GM21576 (cell line): ENCODE data around the gene BMPR1A.
"Not testable (repeated sequence)": the region's sequence is repeated elsewhere in the genome, so short reads cannot be mapped to it uniquely, and the experiment has no call there.

Experiments
- ATAC-seq: cut with Tn5 transposase; IDR thresholded peaks from one replicate; pipeline ENCODE4 v1.9.1; 2021; ENCODE audit warnings: mild to moderate bottlenecking, moderate library complexity; ENCODE audit not compliant: unreplicated experiment

Gene BMPR1A

DNA sequence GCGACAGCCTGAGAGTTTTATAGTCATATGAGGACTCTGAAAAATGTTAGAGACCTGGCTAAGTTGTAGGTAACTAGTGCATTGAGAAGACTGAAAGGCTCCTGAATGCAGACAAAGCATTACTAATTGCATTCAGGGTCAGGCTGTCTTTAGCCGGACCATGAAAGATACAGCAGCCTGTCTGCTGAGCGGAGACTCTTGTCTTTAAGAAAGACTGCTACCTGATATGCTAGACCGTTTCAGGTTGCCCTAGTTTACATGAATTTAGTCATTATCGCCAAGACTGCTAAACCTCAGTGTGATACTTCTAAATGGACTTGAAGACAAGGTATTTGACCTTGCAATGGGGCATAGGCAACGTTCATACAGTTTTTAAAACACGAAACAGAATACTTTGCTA is 81.2 kb downstream of the BMPR1A start:
- ATAC-seq = no peak

DNA sequence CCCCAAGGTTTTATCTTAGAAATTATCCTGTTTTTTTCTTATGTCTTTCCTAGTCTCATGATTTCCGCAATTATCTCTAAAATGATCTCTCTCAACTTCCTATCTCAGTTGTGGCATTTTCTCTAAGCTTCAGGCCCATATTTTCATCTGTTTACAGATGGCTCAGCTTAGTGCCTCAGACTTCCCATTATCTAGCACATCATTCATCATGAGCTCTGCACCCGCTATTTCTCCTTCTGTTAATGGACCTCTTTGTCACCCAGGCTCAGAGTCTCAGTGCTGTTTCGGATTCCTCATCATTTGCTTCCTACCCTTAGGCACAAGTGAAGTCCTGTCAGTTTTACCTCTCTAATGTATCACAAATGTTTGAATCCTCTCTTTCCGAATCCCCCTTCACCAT is 84.1 kb downstream of the BMPR1A start:
- ATAC-seq = no peak

- ATAC-seq = no peak
Observed at GRCh38 chr10:86846088-86846487, 89.7 kb downstream of the BMPR1A start.

DNA sequence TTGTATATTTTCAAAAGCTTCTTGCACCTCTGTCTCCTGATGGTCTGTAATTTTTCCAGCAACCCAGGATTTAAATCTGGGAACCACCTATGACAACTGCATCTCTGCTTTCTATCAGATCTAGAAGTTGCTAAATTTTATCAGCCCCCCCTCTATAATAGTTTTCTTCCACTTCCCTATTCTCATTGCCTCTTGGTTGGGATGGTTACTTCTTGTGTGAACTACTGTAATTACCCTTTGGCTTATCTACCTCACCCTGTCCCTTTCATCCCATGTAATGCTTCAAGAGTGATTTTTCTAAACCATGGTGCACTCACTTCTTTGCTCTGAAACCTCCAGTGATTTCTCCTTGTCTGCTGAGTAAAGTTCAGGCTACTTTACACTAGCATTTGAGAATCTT is 92.3 kb downstream of the BMPR1A start:
- no peak for ATAC-seq

GRCh38 chr10:86849181-86849894 is 92.9 kb downstream of the BMPR1A start:
- ATAC-seq = no peak

- ATAC-seq = no peak
Observed at GRCh38 chr10:86850481-86850880, 94.1 kb downstream of the BMPR1A start.

GRCh38 chr10:86851328-86852207 is 95.1 kb downstream of the BMPR1A start:
- ATAC-seq = no peak

- not testable (repeated sequence) for ATAC-seq
Observed at GRCh38 chr10:86853582-86853981, 97.2 kb downstream of the BMPR1A start.

DNA sequence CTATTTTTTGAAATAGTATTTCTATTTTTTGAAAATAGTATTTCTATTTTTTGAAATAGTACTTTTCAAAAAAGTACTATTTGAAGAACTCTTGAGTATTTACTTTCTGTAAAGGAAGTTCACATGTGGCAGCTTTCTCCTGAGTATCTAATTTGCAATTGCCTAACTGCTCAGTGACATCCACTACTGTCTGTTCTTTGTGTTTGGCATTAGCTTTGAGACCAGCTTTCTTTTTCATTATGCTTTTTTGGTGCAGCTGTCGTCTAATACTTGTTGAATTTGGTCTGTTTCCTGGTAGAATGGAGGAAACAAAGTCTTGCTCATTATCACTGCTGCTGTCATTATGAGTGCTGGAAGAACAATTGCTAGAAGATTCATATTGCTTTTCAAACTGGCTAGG is 99.1 kb downstream of the BMPR1A start:
- ATAC-seq = no peak

GRCh38 chr10:86856156-86856555 is 99.7 kb downstream of the BMPR1A start:
- no peak for ATAC-seq

DNA sequence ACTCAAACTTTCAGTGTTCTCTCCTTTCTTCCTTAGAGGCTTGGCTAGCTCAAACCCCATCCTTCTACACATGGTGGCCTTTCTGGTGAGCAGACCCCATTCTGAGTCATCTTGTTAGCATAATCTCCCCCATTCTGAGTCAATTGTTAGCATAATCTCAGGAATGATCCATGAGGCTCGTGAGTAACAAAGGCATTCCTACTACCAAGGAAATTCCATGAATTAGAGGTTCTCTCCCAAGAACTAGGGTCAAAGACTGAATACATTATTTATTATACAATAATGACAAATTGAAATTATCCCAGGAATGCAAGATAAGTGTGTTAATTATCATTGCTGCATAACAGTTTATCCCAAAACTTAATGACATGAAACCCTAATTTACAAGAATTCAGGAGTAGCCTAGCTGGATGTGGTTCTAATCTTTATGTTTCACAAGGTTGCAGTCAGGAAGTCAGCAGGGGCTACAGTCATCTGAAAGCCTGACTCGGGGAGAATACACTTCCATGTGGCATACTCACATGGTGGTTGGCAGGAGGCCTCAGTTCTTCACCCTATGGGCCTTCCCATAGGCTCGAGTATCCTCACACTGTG is 100.8 kb downstream of the BMPR1A start:
- no peak for ATAC-seq

GRCh38 chr10:86858011-86858410 is 101.6 kb downstream of the BMPR1A start:
- ATAC-seq = no peak

DNA sequence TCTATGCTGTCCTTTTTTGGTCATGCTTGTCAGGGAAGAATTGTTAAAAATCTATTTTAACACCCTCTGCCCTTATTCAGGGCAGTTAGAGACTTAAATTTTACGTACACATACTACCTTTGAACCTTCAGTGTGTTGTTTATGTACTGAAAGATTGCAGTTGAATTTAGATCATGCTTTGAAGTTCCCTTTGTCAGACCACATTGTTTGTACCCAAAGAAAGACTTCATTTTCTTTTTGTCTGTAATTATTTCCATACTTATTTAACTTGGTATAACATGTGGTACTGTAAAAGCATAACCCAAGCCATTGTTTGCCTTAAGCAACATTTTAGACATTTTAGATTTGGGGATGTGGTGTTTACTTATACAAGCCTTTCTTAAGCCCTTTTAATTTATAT is 104.9 kb downstream of the BMPR1A start:
- no peak for ATAC-seq

DNA sequence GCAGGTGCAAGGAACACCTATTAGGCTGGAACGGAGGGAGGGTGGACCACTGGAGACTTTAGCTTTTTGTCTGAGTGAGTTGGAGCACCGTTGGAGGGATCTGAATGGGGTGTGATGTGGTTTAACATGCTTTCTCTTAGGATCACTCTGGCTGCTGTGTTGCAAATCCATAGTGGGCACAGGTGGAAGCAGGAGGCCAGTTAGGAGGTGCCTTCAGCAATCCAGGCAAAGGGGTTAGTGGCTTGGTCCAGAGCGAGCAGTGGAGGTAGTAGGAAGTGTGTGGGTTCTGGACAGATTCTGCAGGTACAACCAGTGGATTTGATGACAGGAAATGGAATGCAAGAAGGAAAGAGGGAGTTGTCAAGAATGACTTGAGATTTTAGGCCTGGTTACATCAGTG is 106.0 kb downstream of the BMPR1A start:
- ATAC-seq = no peak

- no peak for ATAC-seq
Observed at GRCh38 chr10:86862786-86863483, 106.5 kb downstream of the BMPR1A start.

DNA sequence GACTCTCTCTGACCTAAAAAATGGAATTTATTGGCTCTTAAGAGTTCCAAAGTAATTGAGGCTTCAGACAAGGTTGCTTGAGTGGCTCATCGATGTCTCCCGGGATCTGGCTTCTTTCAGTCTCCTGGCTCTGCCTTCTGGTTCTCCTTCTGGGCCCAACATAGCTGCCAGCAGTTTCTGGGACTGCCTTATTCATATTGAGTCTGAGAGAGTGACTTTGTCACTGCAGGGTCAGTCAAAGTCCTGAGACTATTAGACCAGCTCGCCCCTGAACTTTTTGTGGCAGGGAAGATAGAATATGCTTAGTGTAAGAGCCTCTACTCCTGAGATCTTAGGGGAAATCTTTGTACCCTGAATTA is 107.0 kb downstream of the BMPR1A start:
- no peak for ATAC-seq

DNA sequence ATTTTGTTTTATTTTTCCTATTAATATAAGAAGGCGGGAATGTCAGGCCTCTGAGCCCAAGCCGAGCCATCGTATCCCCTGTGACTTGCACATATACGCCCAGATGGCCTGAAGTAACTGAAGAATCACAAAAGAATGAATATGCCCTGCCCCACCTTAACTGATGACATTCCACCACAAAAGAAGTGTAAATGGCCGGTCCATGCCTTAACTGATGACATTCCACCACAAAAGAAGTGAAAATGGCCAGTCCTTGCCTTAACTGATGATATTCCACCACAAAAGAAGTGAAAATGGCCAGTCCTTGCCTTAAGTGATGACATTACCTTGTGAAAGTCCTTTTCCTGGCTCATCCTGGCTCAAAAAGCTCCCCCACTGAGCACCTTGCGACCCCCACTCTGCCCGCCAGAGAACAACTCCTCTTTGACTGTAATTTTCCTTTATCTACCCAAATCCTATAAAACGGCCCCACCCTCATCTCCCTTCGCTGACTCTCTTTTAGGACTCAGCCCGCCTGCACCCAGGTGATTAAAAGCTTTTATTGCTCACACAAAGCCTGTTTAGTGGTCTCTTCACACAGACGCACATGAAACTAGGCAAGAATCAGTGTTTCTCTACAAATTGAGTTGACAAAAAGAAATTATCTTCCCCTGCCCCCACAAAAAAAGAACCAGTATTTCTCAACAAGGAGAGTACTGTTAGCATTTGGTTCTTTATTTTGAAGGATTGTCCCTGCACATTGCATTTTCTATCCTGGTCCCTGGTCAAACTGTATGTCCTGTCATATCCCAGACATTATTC is 108.8 kb downstream of the BMPR1A start:
- not testable (repeated sequence) for ATAC-seq

DNA sequence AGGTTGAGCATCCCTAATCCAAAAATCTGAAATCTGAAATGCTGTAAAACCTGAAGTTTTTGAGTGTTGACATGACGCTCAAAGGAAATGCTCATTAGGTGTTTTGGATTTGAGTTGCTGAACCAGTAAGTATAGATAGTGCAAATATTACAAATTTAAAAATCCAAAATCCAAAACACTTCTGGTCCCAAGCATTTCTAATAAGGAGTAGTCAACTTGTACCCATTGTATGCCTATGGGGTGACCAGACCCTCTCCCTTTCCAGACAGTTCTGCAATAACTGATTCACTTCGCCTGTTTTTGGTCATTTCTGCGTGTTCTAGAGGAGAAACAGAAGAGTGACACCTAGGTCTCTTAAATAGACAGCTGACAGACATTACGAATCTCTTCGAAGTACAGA is 110.7 kb downstream of the BMPR1A start:
- ATAC-seq = no peak

DNA sequence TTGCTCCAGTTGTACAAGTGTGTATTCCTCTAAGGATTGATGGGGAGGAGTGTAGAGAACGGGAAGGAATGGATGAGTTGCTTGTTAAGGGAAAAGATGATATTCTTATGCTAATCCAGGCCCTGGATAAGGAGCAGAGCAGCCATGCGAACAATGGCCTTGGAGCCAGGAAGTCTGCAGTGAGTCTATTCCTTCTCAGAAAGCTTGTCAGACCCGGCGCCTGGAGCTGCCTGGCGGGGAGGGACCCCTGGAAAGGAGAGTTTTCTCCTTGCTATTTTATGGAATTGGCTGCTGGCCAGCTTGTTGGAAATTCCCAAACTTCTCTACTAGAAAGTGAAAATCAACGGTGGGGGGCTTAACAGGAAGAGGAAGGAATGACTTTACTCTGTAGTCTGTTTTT is 111.9 kb downstream of the BMPR1A start:
- no peak for ATAC-seq

- no peak for ATAC-seq
Observed at GRCh38 chr10:86870679-86871078, 114.3 kb downstream of the BMPR1A start.
